ENCODE results near the gene NOTCH4. TPM values are rescaled to one million over a fixed set of nuclear protein-coding genes. Genes with fewer than 3 reads are reported as not detected.

Gene NOTCH4
- total and polyA plus RNA-seq, 2 of the 4 experiments (the other 2 are of a cell fraction) = 0.96 to 1.3 TPM

- Histone ChIP-seq H2AK5ac (ENCODE audit: low read depth, low read length) (no peak overlapping the region), H3K18ac (ENCODE audit: low read depth, low read length) (no peak overlapping the region), H3K9me3 (ENCODE audit: control insufficient read depth, insufficient read depth, low read length) (no peaks in the 10 kb centered on the region), H3K4me2 (ENCODE audit: low read depth, low read length) (no peak overlapping the region), H3K4me3 (ENCODE audit: insufficient read depth, low read depth, low read length) (no peak overlapping the region), H2AFZ (replicated peaks; ENCODE audit: low read length, poor library complexity) (no peak overlapping the region), H2BK5ac (ENCODE audit: low read depth, low read length, poor library complexity, severe bottlenecking) (no peak overlapping the region), H3K9ac (ENCODE audit: low read depth, low read length) (no peak overlapping the region), H4K8ac (ENCODE audit: low read depth in 2 of 2, low read length in 2 of 2) (no peak overlapping the region), H3K23ac (ENCODE audit: low read depth, low read length) (no peak overlapping the region), H3K14ac (replicated peaks; ENCODE audit: low read depth, low read length) (no peak overlapping the region), H2BK120ac (ENCODE audit: low read depth, low read length) (no peak overlapping the region), H3K36me3 (ENCODE audit: control insufficient read depth, insufficient read depth, low read length) (peaks cover 39% of the 10 kb centered on the region), H3K9me1 (ENCODE audit: insufficient read depth, low read length) (peaks cover 3% of the 10 kb centered on the region; the same call in 1 of the 2 replicates), H3K79me1 (ENCODE audit: low read depth in 1 of 2, low read length in 2 of 2) (no peaks in the 10 kb centered on the region), H4K5ac (ENCODE audit: low read depth, low read length) (no peak overlapping the region), H4K20me1 (ENCODE audit: insufficient read depth, low read length) (no peaks in the 10 kb centered on the region), H2BK15ac (ENCODE audit: low read depth, low read length) (no peak overlapping the region), H3K56ac (ENCODE audit: extremely low read depth, insufficient read depth, low read length) (no peak overlapping the region), H3K4ac (ENCODE audit: low read depth, low read length) (no peak overlapping the region), H3K4me1 (ENCODE audit: control insufficient read depth, insufficient read depth, low read length) (no peaks in the 10 kb centered on the region), H4K91ac (ENCODE audit: insufficient read depth, low read depth, low read length) (no peak overlapping the region), H3K27me3 (ENCODE audit: control insufficient read depth, insufficient read depth, low read length) (no peaks in the 10 kb centered on the region), H2BK20ac (ENCODE audit: low read depth, low read length) (no peak overlapping the region), H2AK9ac (replicated peaks; ENCODE audit: low read depth, low read length, poor library complexity) (no peak overlapping the region), H3K27ac (ENCODE audit: insufficient read depth, low read length) (no peak overlapping the region)
- no CpG with 5 or more reads among the region's 7 CpGs for WGBS, 2 experiments (ENCODE audit: extremely low coverage in 2 of 2, insufficient read length in 1 of 2)
- intact Hi-C loops (cut with micrococcal nuclease) = no loop called here
- in situ Hi-C loops (cut with MboI; ENCODE audit: low sequenced_read_pairs) = no loop called here
- no peak for TF ChIP-seq RFX5 (IDR thresholded peaks at IDR 0.05; ENCODE audit: low read depth, low read length)
- TF ChIP-seq CHD1 (IDR thresholded peaks at IDR 0.05; ENCODE audit: low read depth, low read length) = no peak
- no peak for TF ChIP-seq MAZ (IDR thresholded peaks at IDR 0.05; ENCODE audit: borderline replicate concordance, low read depth, low read length)
- TF ChIP-seq POLR2A (IDR thresholded peaks at IDR 0.05; ENCODE audit: low read depth, low read length) = no peak
- TF ChIP-seq CEBPB (IDR thresholded peaks at IDR 0.05; ENCODE audit: low read depth, low read length) = no peak
- TF ChIP-seq CTCF (conservative IDR thresholded peaks at IDR 0.05; ENCODE audit: low read depth, low read length) = no peak
- TF ChIP-seq SMC3 (IDR thresholded peaks at IDR 0.05; ENCODE audit: low read depth, low read length) = no peak
- TF ChIP-seq ELK1 (IDR thresholded peaks at IDR 0.05; ENCODE audit: borderline replicate concordance, low read depth, low read length) = no peak
- TF ChIP-seq USF2 (IDR thresholded peaks at IDR 0.05; ENCODE audit: low read depth, low read length) = no peak
- TF ChIP-seq FOS (IDR thresholded peaks at IDR 0.05; ENCODE audit: low read depth, low read length) = no peak
- no peak for TF ChIP-seq MXI1 (IDR thresholded peaks at IDR 0.05; ENCODE audit: borderline replicate concordance, low read depth, low read length)
- no peak for TF ChIP-seq MAFK (IDR thresholded peaks at IDR 0.05; ENCODE audit: low read depth, low read length)
- TF ChIP-seq RAD21 (IDR thresholded peaks at IDR 0.05; ENCODE audit: low read length) = no peak
- TF ChIP-seq RCOR1 (IDR thresholded peaks at IDR 0.05; ENCODE audit: insufficient replicate concordance, low read length) = no peak
- ChIA-PET POLR2A (ENCODE audit: unreplicated experiment) (no interaction called here), CTCF (no interaction called here)
- no peak for DNase-seq
- BruUV-seq (replicated peaks) = no TSS peak
- no peak for ATAC-seq (ENCODE audit: low read depth)
- dilution Hi-C loops (cut with HindIII; ENCODE audit: low sequenced_read_pairs, unreplicated experiment) = no loop called here
Measured at GRCh38 chr6:32163559-32164258, 60.2 kb downstream of the NOTCH4 start.
